HG02970 (cell line): ENCODE data around the gene SHANK3.

Experiments
- ATAC-seq: cut with Tn5 transposase; IDR thresholded peaks from one replicate; pipeline ENCODE4 v1.9.1; 2021; ENCODE audit warnings: mild to moderate bottlenecking, moderate library complexity, moderate number of reproducible peaks; ENCODE audit not compliant: unreplicated experiment, low FRiP score

Gene SHANK3

DNA sequence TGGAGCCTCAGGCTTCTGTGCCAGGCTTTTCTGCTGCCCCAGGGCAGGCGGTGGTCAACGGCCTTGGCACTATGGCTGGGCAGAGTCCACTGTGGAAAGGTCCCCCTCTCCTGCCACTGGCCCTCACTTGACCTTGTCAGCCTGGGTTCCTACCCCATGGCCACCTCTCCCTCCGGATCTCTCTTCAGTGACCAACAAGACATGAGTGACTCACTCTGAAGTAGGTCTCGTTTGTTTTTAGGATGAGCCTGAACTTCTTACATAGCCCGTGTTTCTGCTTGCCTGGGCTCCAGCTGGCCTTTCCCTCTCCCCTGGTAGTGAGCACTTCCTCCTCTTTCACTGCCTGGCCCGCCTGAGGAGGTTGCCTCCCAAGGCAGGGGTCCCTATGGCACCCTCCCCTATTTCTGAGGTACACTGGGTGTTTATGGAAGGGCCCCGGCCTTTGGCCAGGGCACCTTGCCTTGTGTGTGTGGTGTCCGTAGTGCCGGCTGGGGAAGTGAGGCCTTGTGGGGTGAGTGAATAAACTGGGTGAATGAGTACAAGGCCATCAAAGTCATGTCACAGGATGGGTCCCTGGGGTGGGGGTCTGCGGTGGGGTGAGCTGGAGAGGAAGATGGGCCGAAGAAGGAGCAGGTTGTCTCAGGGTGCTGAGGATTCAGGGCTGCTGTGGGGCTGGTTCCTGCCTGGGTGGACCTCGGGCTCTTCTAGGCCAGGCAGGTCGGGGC is 5.0 kb downstream of the SHANK3 start:
- ATAC-seq: no peak

DNA sequence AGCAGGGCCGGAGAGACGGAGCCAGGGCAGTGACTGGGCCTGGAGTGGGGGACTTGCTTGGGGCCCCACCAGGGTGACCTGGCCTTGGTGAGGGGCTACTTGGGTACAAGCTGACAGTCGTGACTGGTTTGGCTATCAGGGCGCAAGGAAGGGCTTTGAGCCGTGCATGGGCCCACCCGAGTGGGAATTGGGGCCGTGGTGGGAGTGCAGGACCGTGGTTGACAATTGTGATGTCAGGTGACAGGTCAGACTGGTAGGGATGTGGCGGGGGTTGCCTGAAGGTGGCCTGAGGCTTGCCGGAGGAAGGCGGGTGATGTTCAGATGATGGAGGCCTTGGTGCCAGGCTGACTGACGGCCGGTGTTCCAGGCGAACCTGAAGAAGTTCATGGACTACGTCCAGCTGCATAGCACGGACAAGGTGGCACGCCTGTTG is 5.6 kb downstream of the SHANK3 start:
- no peak for ATAC-seq

GRCh38 chr22:50678651-50679521 is 6.3 kb downstream of the SHANK3 start:
- no peak for ATAC-seq

- ATAC-seq: no peak
These were observed 10.7 kb downstream of the SHANK3 start for GRCh38 chr22:50683086-50683993.

GRCh38 chr22:50683994-50684371 is 11.4 kb downstream of the SHANK3 start:
- ATAC-seq: no peak

DNA sequence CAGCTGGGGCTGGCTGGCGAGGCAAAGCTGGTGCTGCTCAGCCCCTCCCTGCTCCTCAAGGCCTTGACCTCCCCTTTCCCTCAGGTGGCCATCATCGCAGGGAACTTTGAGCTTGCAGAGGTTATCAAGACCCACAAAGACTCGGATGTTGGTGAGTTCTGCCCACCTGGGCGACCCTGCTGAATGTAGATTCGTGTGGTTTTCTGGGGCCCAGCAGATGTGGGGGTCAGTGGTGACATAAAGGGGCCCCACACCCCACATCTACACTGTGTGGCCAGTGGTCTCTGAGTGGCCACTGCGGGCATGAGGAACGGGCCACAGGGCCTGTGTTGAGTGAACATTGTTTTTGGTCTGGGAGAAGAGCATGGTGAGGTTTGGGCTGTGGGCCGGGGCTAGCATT is 11.9 kb downstream of the SHANK3 start:
- ATAC-seq: no peak

DNA sequence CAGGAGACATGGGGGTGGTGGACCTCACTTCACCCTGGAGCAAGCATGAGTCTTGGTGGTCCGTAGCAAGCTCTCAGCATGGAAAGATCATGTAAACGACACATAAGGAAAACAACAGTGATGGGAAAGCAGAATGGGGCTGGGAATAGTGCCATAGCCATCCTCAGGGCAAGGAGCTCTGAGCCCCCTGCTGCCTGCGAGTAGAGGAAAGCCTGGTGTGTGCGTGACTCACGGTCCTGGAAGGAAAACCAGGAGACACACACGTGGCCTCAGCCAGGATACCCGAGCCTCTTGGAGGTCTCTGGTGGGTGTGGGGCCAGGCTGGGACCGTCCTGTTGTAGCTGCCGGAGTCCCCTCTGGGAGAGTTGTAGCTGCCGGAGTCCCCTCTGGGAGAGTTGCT is 12.4 kb downstream of the SHANK3 start:
- no peak for ATAC-seq

GRCh38 chr22:50686794-50687193 is 14.2 kb downstream of the SHANK3 start:
- no peak for ATAC-seq

DNA sequence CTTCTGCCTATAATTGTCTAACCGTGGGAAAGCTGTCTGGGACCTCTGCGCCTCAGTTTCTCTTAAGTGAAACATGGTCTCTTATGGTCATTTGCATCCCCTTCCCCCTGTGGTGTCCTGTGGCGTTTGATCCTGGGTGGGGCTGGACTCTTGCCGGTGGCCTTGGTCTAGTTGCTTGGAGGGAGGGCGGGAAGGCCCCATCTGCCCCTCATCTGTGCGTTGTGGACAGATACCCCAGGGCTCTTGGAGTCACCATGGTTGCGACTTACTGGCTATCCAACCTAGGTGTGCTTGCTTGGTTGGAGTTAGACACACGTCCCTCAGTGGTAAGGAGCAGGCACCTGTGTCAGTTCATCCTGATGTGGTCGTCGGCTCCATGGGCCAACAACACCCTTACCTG is 15.2 kb downstream of the SHANK3 start:
- no peak for ATAC-seq

DNA sequence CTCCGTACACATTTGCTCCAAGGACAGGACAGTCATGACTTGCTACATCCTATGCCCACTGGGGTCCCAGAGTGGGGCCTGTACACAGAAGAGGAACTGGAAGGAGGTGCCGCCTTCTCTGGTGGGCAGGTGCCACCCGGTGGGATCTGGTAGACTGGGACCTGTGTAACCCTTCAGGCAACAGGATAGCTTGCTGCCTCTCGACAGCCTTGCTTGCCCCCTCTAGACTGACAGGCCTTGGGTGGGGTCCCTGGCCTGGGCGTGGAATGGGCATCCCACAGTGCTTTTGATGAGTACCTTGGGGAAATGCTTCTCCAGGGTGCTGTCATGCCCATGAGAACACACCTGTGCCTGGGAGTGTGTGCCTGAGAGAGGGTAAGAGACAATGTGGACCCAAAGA is 15.8 kb downstream of the SHANK3 start:
- ATAC-seq: no peak

DNA sequence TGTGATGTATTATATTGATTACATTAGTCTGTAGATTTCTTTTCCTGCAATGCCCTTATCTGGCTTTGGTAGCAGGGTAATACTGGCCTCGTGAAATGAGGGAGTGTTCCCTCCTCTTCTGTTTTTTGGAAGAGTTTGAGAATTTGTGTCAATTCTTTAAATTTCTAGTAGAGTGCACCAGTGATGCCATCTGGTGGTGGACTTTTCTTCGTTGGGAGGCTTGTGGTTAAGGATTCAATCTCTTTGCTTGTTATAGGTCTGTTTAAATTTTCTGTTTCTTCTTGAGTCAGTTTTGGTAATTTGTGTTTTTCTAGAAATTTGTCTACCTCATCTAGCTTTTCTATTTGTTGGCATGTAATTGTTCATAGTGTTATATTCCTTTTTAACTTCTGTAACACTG is 18.9 kb downstream of the SHANK3 start:
- ATAC-seq: no peak

DNA sequence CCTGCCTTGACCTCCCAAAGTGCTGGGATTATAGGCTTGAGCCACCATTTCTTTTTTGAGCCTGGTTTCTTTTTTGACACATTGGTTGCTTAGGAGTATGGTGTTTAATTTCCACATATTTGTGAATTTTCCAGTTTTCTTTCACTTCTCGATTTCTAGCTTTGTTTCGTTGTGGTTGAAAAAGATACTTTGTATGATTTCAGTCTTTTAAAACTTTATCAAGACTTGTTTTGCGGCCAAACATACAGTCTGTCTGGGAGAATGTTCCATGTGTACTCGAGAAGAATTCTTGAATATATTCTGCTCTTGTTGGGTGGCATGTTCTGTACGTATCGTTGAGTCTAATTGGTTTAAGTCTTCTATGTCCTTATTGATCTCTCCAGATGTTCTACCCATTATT is 20.8 kb downstream of the SHANK3 start:
- no peak for ATAC-seq

- ATAC-seq: no peak
These were observed 21.5 kb downstream of the SHANK3 start for GRCh38 chr22:50694099-50694605.

GRCh38 chr22:50694766-50695420 is 22.3 kb downstream of the SHANK3 start:
- no peak for ATAC-seq

GRCh38 chr22:50695421-50696250 is 23.0 kb downstream of the SHANK3 start:
- ATAC-seq: no peak

DNA sequence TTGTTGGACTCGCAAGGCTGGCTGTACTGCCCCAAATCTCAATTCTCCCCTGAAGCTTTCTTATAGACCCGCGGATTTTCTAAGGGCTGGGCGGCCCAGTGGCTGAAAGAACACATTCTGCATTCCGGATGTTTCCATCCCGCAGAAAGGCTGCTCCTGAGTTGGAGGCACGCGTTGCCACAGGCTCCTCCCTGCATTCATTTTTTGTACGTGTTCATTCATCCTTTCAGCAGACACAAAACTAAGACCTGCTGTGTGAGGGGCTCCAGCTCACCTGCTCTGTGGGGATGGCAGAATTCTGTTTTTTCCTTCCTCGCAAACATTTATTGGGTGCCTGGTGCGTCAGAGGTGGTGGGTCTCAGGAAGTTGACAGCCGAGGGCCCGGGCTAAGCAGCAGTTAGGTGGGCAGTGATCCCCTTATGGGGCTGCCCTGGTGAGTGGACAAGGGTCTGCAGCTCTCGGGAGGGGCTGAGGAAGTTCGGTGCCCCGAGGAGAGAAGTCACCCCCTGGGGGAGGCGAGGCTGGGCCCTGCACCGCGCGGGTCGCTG is 23.7 kb downstream of the SHANK3 start:
- ATAC-seq: no peak

- no peak for ATAC-seq
These were observed 24.4 kb downstream of the SHANK3 start for GRCh38 chr22:50696799-50697561.
